Measurements from ENCODE around the gene ZNF837.

The ZNF837 gene

GRCh38 chr19:58400316-58400915 lies 19.6 kb upstream of the ZNF837 start:
- no peak overlapping the region for H3K9ac ChIP-seq (ENCODE audit: low read length)
- peak overlapping the region; percentile 54 for H3K14ac ChIP-seq (ENCODE audit: low read length)
- peaks cover 14% of the 10 kb centered on the region for H3K79me1 ChIP-seq (ENCODE audit: low read length)
- peaks cover 3% of the 10 kb centered on the region for H3K79me2 ChIP-seq (ENCODE audit: control insufficient read depth, insufficient read depth, low read length, poor library complexity)
- no CpG with 5 or more reads among the region's 18 CpGs for WGBS (ENCODE audit: extremely low coverage, insufficient coverage, insufficient read length)
- H3K23ac ChIP-seq (ENCODE audit: low read length): no peak overlapping the region
- H2AFZ ChIP-seq (ENCODE audit: insufficient read depth, low read length, poor library complexity): no peak overlapping the region
- no peak overlapping the region for H3K27ac ChIP-seq (ENCODE audit: low read depth, low read length)
- H3K9me3 ChIP-seq (ENCODE audit: insufficient read depth, low read depth, low read length): no peaks in the 10 kb centered on the region
- H2BK5ac ChIP-seq (ENCODE audit: low read depth, low read length, poor library complexity): no peak overlapping the region
- H4K8ac ChIP-seq (ENCODE audit: low read depth, low read length): peak overlapping the region; percentile 51
- DNase-seq: no peak
- H3K4me1 ChIP-seq (ENCODE audit: control insufficient read depth in 1 of 2, insufficient read depth in 2 of 2, low read length in 2 of 2): peaks cover 19 to 25% of the 10 kb centered on the region in 2 experiments
- peaks cover 15% of the 10 kb centered on the region for H3K27me3 ChIP-seq (ENCODE audit: insufficient read depth, low read length)
- peak overlapping the region; percentile 31 for H2BK12ac ChIP-seq (ENCODE audit: low read length)
- H3K18ac ChIP-seq (ENCODE audit: low read length): no peak overlapping the region
- H2AK5ac ChIP-seq (ENCODE audit: low read length): no peak overlapping the region
- peak overlapping the region; percentile 8 for H4K91ac ChIP-seq (ENCODE audit: low read depth, low read length)
- peak overlapping the region; percentile 1 for H4K12ac ChIP-seq (ENCODE audit: low read depth, low read length)
- no peak overlapping the region for H3K4ac ChIP-seq (ENCODE audit: low read depth, low read length)
- H3K36me3 ChIP-seq (ENCODE audit: control insufficient read depth in 1 of 2, insufficient read depth in 2 of 2, low read length in 2 of 2): peaks cover 0 to 3% of the 10 kb centered on the region in 2 experiments
- H2BK120ac ChIP-seq (ENCODE audit: insufficient read depth, low read length, poor library complexity): peak overlapping the region; percentile 20
- peak overlapping the region; percentile 58 for H3K4me3 ChIP-seq (ENCODE audit: low read depth, low read length)
- peak overlapping the region; percentile 61 for H3K4me2 ChIP-seq (ENCODE audit: low read length)

- Histone ChIP-seq H3K27ac (ENCODE audit: low read depth, low read length) (no peak overlapping the region), H4K12ac (ENCODE audit: low read depth, low read length) (no peak overlapping the region), H2BK120ac (ENCODE audit: insufficient read depth, low read length, poor library complexity) (no peak overlapping the region), H3K9ac (ENCODE audit: low read length) (no peak overlapping the region), H4K8ac (ENCODE audit: low read depth, low read length) (no peak overlapping the region), H3K4me1 (ENCODE audit: control insufficient read depth in 1 of 2, insufficient read depth in 2 of 2, low read length in 2 of 2) (peaks cover 24 to 30% of the 10 kb centered on the region in 2 experiments), H3K23ac (ENCODE audit: low read length) (no peak overlapping the region), H3K27me3 (ENCODE audit: insufficient read depth, low read length) (peaks cover 15% of the 10 kb centered on the region), H2AFZ (ENCODE audit: insufficient read depth, low read length, poor library complexity) (no peak overlapping the region), H3K18ac (ENCODE audit: low read length) (no peak overlapping the region), H3K79me1 (ENCODE audit: low read length) (peaks cover 14% of the 10 kb centered on the region), H2BK5ac (ENCODE audit: low read depth, low read length, poor library complexity) (no peak overlapping the region), H3K4ac (ENCODE audit: low read depth, low read length) (no peak overlapping the region), H3K4me2 (ENCODE audit: low read length) (no peak overlapping the region), H3K36me3 (ENCODE audit: control insufficient read depth in 1 of 2, insufficient read depth in 2 of 2, low read length in 2 of 2) (peaks cover 4 to 7% of the 10 kb centered on the region in 2 experiments), H3K4me3 (ENCODE audit: low read depth, low read length) (no peak overlapping the region), H2BK12ac (ENCODE audit: low read length) (no peak overlapping the region), H2AK5ac (ENCODE audit: low read length) (no peak overlapping the region), H3K79me2 (ENCODE audit: control insufficient read depth, insufficient read depth, low read length, poor library complexity) (peaks cover 3% of the 10 kb centered on the region), H4K91ac (ENCODE audit: low read depth, low read length) (no peak overlapping the region), H3K14ac (ENCODE audit: low read length) (no peak overlapping the region), H3K9me3 (ENCODE audit: insufficient read depth, low read depth, low read length) (no peaks in the 10 kb centered on the region)
- WGBS (ENCODE audit: extremely low coverage, insufficient coverage, insufficient read length): no CpG with 5 or more reads among the region's 3 CpGs
- DNase-seq: no peak
Measured at GRCh38 chr19:58399903-58400302, 19.1 kb upstream of the ZNF837 start.

GRCh38 chr19:58398545-58398944 lies 17.7 kb upstream of the ZNF837 start:
- Histone ChIP-seq H3K14ac (ENCODE audit: low read length) (no peak overlapping the region), H3K23ac (ENCODE audit: low read length) (no peak overlapping the region), H4K8ac (ENCODE audit: low read depth, low read length) (no peak overlapping the region), H2AFZ (ENCODE audit: insufficient read depth, low read length, poor library complexity) (no peak overlapping the region), H3K9ac (ENCODE audit: low read length) (no peak overlapping the region), H2BK5ac (ENCODE audit: low read depth, low read length, poor library complexity) (no peak overlapping the region), H3K9me3 (ENCODE audit: insufficient read depth, low read depth, low read length) (no peaks in the 10 kb centered on the region), H2AK5ac (ENCODE audit: low read length) (no peak overlapping the region), H3K79me1 (ENCODE audit: low read length) (peaks cover 14% of the 10 kb centered on the region), H4K91ac (ENCODE audit: low read depth, low read length) (no peak overlapping the region), H2BK12ac (ENCODE audit: low read length) (no peak overlapping the region), H3K36me3 (ENCODE audit: control insufficient read depth in 1 of 2, insufficient read depth in 2 of 2, low read length in 2 of 2) (peaks cover 17 to 18% of the 10 kb centered on the region in 2 experiments), H2BK120ac (ENCODE audit: insufficient read depth, low read length, poor library complexity) (no peak overlapping the region), H3K4ac (ENCODE audit: low read depth, low read length) (no peak overlapping the region), H3K4me1 (ENCODE audit: control insufficient read depth in 1 of 2, insufficient read depth in 2 of 2, low read length in 2 of 2) (peaks cover 26 to 33% of the 10 kb centered on the region in 2 experiments), H3K27me3 (ENCODE audit: insufficient read depth, low read length) (peaks cover 15% of the 10 kb centered on the region), H3K27ac (ENCODE audit: low read depth, low read length) (no peak overlapping the region), H3K79me2 (ENCODE audit: control insufficient read depth, insufficient read depth, low read length, poor library complexity) (peaks cover 3% of the 10 kb centered on the region), H3K18ac (ENCODE audit: low read length) (no peak overlapping the region), H3K4me3 (ENCODE audit: low read depth, low read length) (no peak overlapping the region), H3K4me2 (ENCODE audit: low read length) (no peak overlapping the region), H4K12ac (ENCODE audit: low read depth, low read length) (no peak overlapping the region)
- no CpG with 5 or more reads among the region's 6 CpGs for WGBS (ENCODE audit: extremely low coverage, insufficient coverage, insufficient read length)
- DNase-seq: no peak

GRCh38 chr19:58398087-58398486 lies 17.3 kb upstream of the ZNF837 start:
- peaks cover 22% of the 10 kb centered on the region in 2 experiments for H3K36me3 ChIP-seq (ENCODE audit: control insufficient read depth in 1 of 2, insufficient read depth in 2 of 2, low read length in 2 of 2)
- H3K79me1 ChIP-seq (ENCODE audit: low read length): peaks cover 14% of the 10 kb centered on the region
- H3K4ac ChIP-seq (ENCODE audit: low read depth, low read length): no peak overlapping the region
- H2BK12ac ChIP-seq (ENCODE audit: low read length): no peak overlapping the region
- H2BK120ac ChIP-seq (ENCODE audit: insufficient read depth, low read length, poor library complexity): no peak overlapping the region
- no peak overlapping the region for H4K91ac ChIP-seq (ENCODE audit: low read depth, low read length)
- WGBS (ENCODE audit: extremely low coverage, insufficient coverage, insufficient read length): no CpG with 5 or more reads among the region's 4 CpGs
- H3K9ac ChIP-seq (ENCODE audit: low read length): no peak overlapping the region
- H3K14ac ChIP-seq (ENCODE audit: low read length): no peak overlapping the region
- H3K9me3 ChIP-seq (ENCODE audit: insufficient read depth, low read depth, low read length): no peaks in the 10 kb centered on the region
- no peak overlapping the region for H3K4me3 ChIP-seq (ENCODE audit: low read depth, low read length)
- no peak overlapping the region for H2AFZ ChIP-seq (ENCODE audit: insufficient read depth, low read length, poor library complexity)
- no peak overlapping the region for H2AK5ac ChIP-seq (ENCODE audit: low read length)
- no peak overlapping the region for H4K12ac ChIP-seq (ENCODE audit: low read depth, low read length)
- no peak overlapping the region for H2BK5ac ChIP-seq (ENCODE audit: low read depth, low read length, poor library complexity)
- H3K79me2 ChIP-seq (ENCODE audit: control insufficient read depth, insufficient read depth, low read length, poor library complexity): peaks cover 3% of the 10 kb centered on the region
- H3K4me2 ChIP-seq (ENCODE audit: low read length): no peak overlapping the region
- no peak overlapping the region for H3K23ac ChIP-seq (ENCODE audit: low read length)
- H3K18ac ChIP-seq (ENCODE audit: low read length): no peak overlapping the region
- DNase-seq: no peak
- H3K27ac ChIP-seq (ENCODE audit: low read depth, low read length): no peak overlapping the region
- H3K4me1 ChIP-seq (ENCODE audit: control insufficient read depth in 1 of 2, insufficient read depth in 2 of 2, low read length in 2 of 2): peaks cover 27 to 37% of the 10 kb centered on the region in 2 experiments
- H4K8ac ChIP-seq (ENCODE audit: low read depth, low read length): no peak overlapping the region
- peaks cover 15% of the 10 kb centered on the region for H3K27me3 ChIP-seq (ENCODE audit: insufficient read depth, low read length)
